Ascending aorta (tissue), 2 donors: Measurements from ENCODE around the gene ARHGAP18. TPM values are rescaled to one million over a fixed set of nuclear protein-coding genes. Genes with fewer than 3 reads are reported as not detected.

Source experiments
- DNase-seq, 2 donors: peaks; one replicate each; pipeline ENCODE4 v3.0.0-alpha.2; 2019; ENCODE audit warnings: low spot score in 2 of 2
- H3K27ac ChIP-seq, 2 donors: fragments of 200-600 bp; sonication (generic); one replicate each; pipeline ENCODE4 v1.5.1; 2016 to 2017; ENCODE audit warnings: mild to moderate bottlenecking in 1 of 2
- H3K27me3 ChIP-seq: fragments of 200-600 bp; sonication (generic); one replicate; pipeline ENCODE4 v1.5.1; 2017
- H3K36me3 ChIP-seq, 2 donors: fragments of 200-600 bp; sonication (generic); one replicate each; pipeline ENCODE4 v1.5.1; 2016
- H3K4me1 ChIP-seq, 2 donors: fragments of 200-600 bp; sonication (generic); one replicate each; pipeline ENCODE4 v1.5.1; 2016 to 2017; ENCODE audit warnings: mild to moderate bottlenecking in 1 of 2
- H3K4me3 ChIP-seq, 2 donors: fragments of 200-600 bp; sonication (generic); one replicate each; pipeline ENCODE4 v1.5.1; 2016 to 2017; ENCODE audit warnings: mild to moderate bottlenecking in 1 of 2
- H3K9me3 ChIP-seq, 2 donors: fragments of 200-600 bp; sonication (generic); one replicate each; pipeline ENCODE4 v1.5.1; 2016
- CTCF ChIP-seq, 3 experiments: fragments of 200-600 bp in 2 of 3; fragments of 450-650 bp in 1 of 3; sonication (generic) in 2 of 3; IDR thresholded peaks; one replicate each; pipeline ENCODE4 v1.5.1; 2016 to 2019; ENCODE audit warnings: antibody characterized with exemption in 3 of 3, mild to moderate bottlenecking in 1 of 3, moderate library complexity in 1 of 3
- intact Hi-C: fragments of 100-400 bp; cut with DNase I; formaldehyde crosslinking; loops from one replicate; pipeline ENCODE4 v1.15.1; 2023
- total RNA-seq: library from RNA; depleted of rRNA; stranded (reverse); fragments of >200 nt; gene quantifications from one replicate; pipeline ENCODE4 v1.1.0, GENCODE V29; 2016

Gene ARHGAP18
- total RNA-seq, 1 donor from 2014 or later: 10.7 TPM

- Histone ChIP-seq H3K27me3 (no peaks in the 10 kb centered on the region), H3K36me3 (no peaks in the 10 kb centered on the region), H3K4me3 (no peak overlapping the region), H3K4me1 (peaks cover 0 to 2% of the 10 kb centered on the region in 2 donors), H3K9me3 (no peaks in the 10 kb centered on the region), H3K27ac (no peak overlapping the region)
- DNase-seq: no peak
- TF ChIP-seq CTCF (IDR thresholded peaks at IDR 0.05): no peak
- intact Hi-C loops: no loop called here
These were observed 42.9 kb downstream of the ARHGAP18 start for GRCh38 chr6:129667034-129667433.

- no peaks in the 10 kb centered on the region for H3K36me3 ChIP-seq
- no peak for DNase-seq
- no peaks in the 10 kb centered on the region for H3K27me3 ChIP-seq
- no peak for TF ChIP-seq CTCF (IDR thresholded peaks at IDR 0.05)
- intact Hi-C loops: no loop called here
- no peak overlapping the region for H3K4me3 ChIP-seq
- no peaks in the 10 kb centered on the region for H3K9me3 ChIP-seq
- H3K4me1 ChIP-seq: no peaks in the 10 kb centered on the region
- no peak overlapping the region for H3K27ac ChIP-seq
These were observed 44.4 kb downstream of the ARHGAP18 start for GRCh38 chr6:129665555-129665954.

- no peak for TF ChIP-seq CTCF (IDR thresholded peaks at IDR 0.05)
- intact Hi-C loops: no loop called here
These were observed 46.4 kb downstream of the ARHGAP18 start for GRCh38 chr6:129663531-129663930.

GRCh38 chr6:129662980-129663431 lies 47.0 kb downstream of the ARHGAP18 start:
- Histone ChIP-seq H3K4me3 (no peak overlapping the region), H3K4me1 (no peaks in the 10 kb centered on the region), H3K36me3 (no peaks in the 10 kb centered on the region), H3K9me3 (no peaks in the 10 kb centered on the region), H3K27ac (no peak overlapping the region), H3K27me3 (no peaks in the 10 kb centered on the region)
- no peak for DNase-seq
- no peak for TF ChIP-seq CTCF (IDR thresholded peaks at IDR 0.05)
- intact Hi-C loops: no loop called here

More at GRCh38 chr6:129663531-129663930, 46.4 kb downstream of the ARHGAP18 start:
- no peaks in the 10 kb centered on the region for H3K4me1 ChIP-seq
- no peak overlapping the region for H3K27ac ChIP-seq
- H3K27me3 ChIP-seq: no peaks in the 10 kb centered on the region
- H3K4me3 ChIP-seq: no peak overlapping the region
- no peaks in the 10 kb centered on the region for H3K9me3 ChIP-seq
- no peak for DNase-seq
- no peaks in the 10 kb centered on the region for H3K36me3 ChIP-seq

GRCh38 chr6:129662406-129662766 lies 47.6 kb downstream of the ARHGAP18 start:
- H3K27ac ChIP-seq: no peak overlapping the region
- no peak for TF ChIP-seq CTCF (IDR thresholded peaks at IDR 0.05)
- H3K36me3 ChIP-seq: no peaks in the 10 kb centered on the region
- DNase-seq: no peak
- H3K4me3 ChIP-seq: no peak overlapping the region
- H3K4me1 ChIP-seq: no peaks in the 10 kb centered on the region
- no peaks in the 10 kb centered on the region for H3K9me3 ChIP-seq
- intact Hi-C loops: no loop called here
- H3K27me3 ChIP-seq: no peaks in the 10 kb centered on the region
